GM18511 (cell line): ENCODE measurements around the gene RALGAPA2.
"Not testable (repeated sequence)": the region's sequence is repeated elsewhere in the genome, so short reads cannot be mapped to it uniquely, and the experiment has no call there.

Experiments
- ATAC-seq: cut with Tn5 transposase; IDR thresholded peaks from one replicate; pipeline ENCODE4 v1.9.1; 2021; ENCODE audit warnings: mild to moderate bottlenecking, moderate library complexity; ENCODE audit not compliant: unreplicated experiment

The RALGAPA2 gene

GRCh38 chr20:20547876-20548266, 164.6 kb downstream of the RALGAPA2 start:
- ATAC-seq: no peak

- ATAC-seq: peak; percentile 75
Measured at GRCh38 chr20:20547221-20547875, 165.1 kb downstream of the RALGAPA2 start.

GRCh38 chr20:20546402-20546801, 166.0 kb downstream of the RALGAPA2 start:
- no peak for ATAC-seq

- ATAC-seq: not testable (repeated sequence)
Measured at GRCh38 chr20:20543348-20543747, 169.1 kb downstream of the RALGAPA2 start.

- no peak for ATAC-seq
Measured at GRCh38 chr20:20536240-20536933, 176.1 kb downstream of the RALGAPA2 start.

GRCh38 chr20:20535051-20535450, 177.4 kb downstream of the RALGAPA2 start:
- ATAC-seq: no peak

GRCh38 chr20:20531283-20531682, 181.2 kb downstream of the RALGAPA2 start:
- no peak for ATAC-seq

GRCh38 chr20:20530428-20531151, 181.9 kb downstream of the RALGAPA2 start:
- no peak for ATAC-seq

- ATAC-seq: no peak
Measured at GRCh38 chr20:20529597-20529996, 182.8 kb downstream of the RALGAPA2 start.

- no peak for ATAC-seq
Measured at GRCh38 chr20:20528861-20529260, 183.6 kb downstream of the RALGAPA2 start.

- no peak for ATAC-seq
Measured at GRCh38 chr20:20527661-20528060, 184.8 kb downstream of the RALGAPA2 start.

- ATAC-seq: no peak
Measured at GRCh38 chr20:20525756-20526155, 186.7 kb downstream of the RALGAPA2 start.

GRCh38 chr20:20525214-20525613, 187.2 kb downstream of the RALGAPA2 start:
- ATAC-seq: no peak

GRCh38 chr20:20524756-20525155, 187.7 kb downstream of the RALGAPA2 start:
- ATAC-seq: no peak

GRCh38 chr20:20521736-20522135, 190.7 kb downstream of the RALGAPA2 start:
- ATAC-seq: no peak

GRCh38 chr20:20520776-20521175, 191.7 kb downstream of the RALGAPA2 start:
- no peak for ATAC-seq

GRCh38 chr20:20519269-20519668, 193.2 kb downstream of the RALGAPA2 start:
- no peak for ATAC-seq

- peak; percentile 71 for ATAC-seq
Measured at GRCh38 chr20:20518263-20518662, 194.2 kb downstream of the RALGAPA2 start.

- no peak for ATAC-seq
Measured at GRCh38 chr20:20517296-20517695, 195.1 kb downstream of the RALGAPA2 start.

GRCh38 chr20:20513720-20514119, 198.7 kb downstream of the RALGAPA2 start:
- ATAC-seq: no peak

GRCh38 chr20:20505554-20505953, 206.9 kb downstream of the RALGAPA2 start:
- peak; percentile 69 for ATAC-seq
